NB4 (cell line): ENCODE data around the gene PSMC5.

ENCODE experiments used
- MYC ChIP-seq: IDR thresholded peaks from 2 replicates; pipeline ENCODE4 v1.6.1; 2011; ENCODE audit warnings: low read depth, low read length
- POLR2A ChIP-seq: IDR thresholded peaks from 2 replicates; pipeline ENCODE4 v1.6.1; 2011; ENCODE audit warnings: mild to moderate bottlenecking; ENCODE audit not compliant: insufficient read length; ENCODE audit errors: extremely low read depth
- TF ChIP-seq, protein P1 (sequence below): IDR thresholded peaks from one replicate; pipeline ENCODE4 v1.5.1; 2012; ENCODE audit warnings: low read depth, low read length
- TF ChIP-seq, protein P2 (sequence below): IDR thresholded peaks from 2 replicates; pipeline ENCODE4 v1.6.1; 2011; ENCODE audit warnings: low read depth, low read length

DNA sequence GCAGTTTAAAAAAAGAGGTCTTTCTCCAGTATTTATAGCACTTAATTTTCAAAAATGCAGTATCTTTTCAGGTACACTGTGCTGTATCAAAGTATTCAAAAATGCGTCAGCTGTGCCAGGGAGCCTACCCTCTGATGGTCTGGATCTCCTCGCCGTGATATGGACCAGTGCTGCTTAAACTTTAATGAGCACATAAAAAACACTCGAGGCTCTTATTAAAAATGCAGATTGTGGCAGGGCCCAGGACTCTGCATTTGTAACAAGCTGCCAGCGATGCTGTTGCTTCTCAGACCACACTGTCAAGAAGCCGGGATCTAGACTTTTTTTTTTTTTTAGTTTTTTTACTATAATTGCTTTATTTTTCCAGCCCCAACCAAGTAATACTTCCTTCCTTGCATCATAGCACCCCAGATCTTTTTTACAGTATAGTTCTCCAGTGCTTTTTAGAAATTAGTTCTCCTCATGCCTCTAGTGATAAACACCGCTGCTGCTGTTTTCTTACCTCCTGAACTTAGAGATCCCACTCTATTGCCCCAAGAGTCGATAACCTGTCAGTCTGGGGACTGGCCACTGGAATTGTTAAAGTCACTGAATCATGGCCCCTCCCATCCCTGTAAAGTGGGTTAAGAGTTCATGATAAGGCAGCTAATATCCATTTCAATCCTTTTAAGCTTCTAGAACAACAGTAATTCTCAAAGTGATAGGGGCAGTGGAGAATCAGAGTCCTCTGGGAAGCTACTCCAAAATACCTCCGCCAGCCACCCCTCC, 16.9 kb downstream of the PSMC5 start:
- TF ChIP-seq, protein P1, sequence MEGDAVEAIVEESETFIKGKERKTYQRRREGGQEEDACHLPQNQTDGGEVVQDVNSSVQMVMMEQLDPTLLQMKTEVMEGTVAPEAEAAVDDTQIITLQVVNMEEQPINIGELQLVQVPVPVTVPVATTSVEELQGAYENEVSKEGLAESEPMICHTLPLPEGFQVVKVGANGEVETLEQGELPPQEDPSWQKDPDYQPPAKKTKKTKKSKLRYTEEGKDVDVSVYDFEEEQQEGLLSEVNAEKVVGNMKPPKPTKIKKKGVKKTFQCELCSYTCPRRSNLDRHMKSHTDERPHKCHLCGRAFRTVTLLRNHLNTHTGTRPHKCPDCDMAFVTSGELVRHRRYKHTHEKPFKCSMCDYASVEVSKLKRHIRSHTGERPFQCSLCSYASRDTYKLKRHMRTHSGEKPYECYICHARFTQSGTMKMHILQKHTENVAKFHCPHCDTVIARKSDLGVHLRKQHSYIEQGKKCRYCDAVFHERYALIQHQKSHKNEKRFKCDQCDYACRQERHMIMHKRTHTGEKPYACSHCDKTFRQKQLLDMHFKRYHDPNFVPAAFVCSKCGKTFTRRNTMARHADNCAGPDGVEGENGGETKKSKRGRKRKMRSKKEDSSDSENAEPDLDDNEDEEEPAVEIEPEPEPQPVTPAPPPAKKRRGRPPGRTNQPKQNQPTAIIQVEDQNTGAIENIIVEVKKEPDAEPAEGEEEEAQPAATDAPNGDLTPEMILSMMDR = no peak
- no peak for TF ChIP-seq POLR2A
- TF ChIP-seq MYC = no peak
- TF ChIP-seq, protein P2, sequence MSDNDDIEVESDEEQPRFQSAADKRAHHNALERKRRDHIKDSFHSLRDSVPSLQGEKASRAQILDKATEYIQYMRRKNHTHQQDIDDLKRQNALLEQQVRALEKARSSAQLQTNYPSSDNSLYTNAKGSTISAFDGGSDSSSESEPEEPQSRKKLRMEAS = no peak
